Mesendoderm (in vitro differentiated cells): ENCODE data around the gene BARHL2.

Experiments used
- DNase-seq: peaks from one replicate; pipeline ENCODE4 v3.0.0; 2013
- H2AK5ac ChIP-seq: 2 replicates; pipeline ENCODE4 v1.6.1; 2013; ENCODE audit warnings: low read length, inconsistent platforms
- H2BK120ac ChIP-seq: 2 replicates; pipeline ENCODE4 v1.6.1; 2013; ENCODE audit warnings: low read depth, mild to moderate bottlenecking, low read length, moderate library complexity, mixed read lengths
- H2BK15ac ChIP-seq: replicated peaks from 2 replicates; pipeline ENCODE4 v1.6.1; 2013; ENCODE audit warnings: low read depth, mild to moderate bottlenecking, moderate library complexity
- H2BK5ac ChIP-seq: 2 replicates; pipeline ENCODE4 v1.6.1; 2013; ENCODE audit warnings: low read length, inconsistent platforms
- H3K18ac ChIP-seq: 2 replicates; pipeline ENCODE4 v1.6.1; 2013; ENCODE audit warnings: mild to moderate bottlenecking, low read length, mixed read lengths
- H3K23ac ChIP-seq: one replicate; pipeline ENCODE4 v1.6.1; 2013; ENCODE audit warnings: low read length
- H3K27ac ChIP-seq: 2 replicates; pipeline ENCODE4 v1.5.1; 2013; ENCODE audit warnings: low read depth, mild to moderate bottlenecking, inconsistent platforms, low read length, moderate library complexity
- H3K27me3 ChIP-seq: 2 replicates; pipeline ENCODE4 v1.6.1; 2013; ENCODE audit warnings: low read length, control low read depth, mild to moderate bottlenecking, inconsistent platforms; ENCODE audit not compliant: insufficient read depth, poor library complexity
- H3K36me3 ChIP-seq: 2 replicates; pipeline ENCODE4 v1.6.1; 2013; ENCODE audit warnings: low read length, inconsistent platforms; ENCODE audit not compliant: control insufficient read depth, insufficient read depth
- H3K4ac ChIP-seq: one replicate; pipeline ENCODE4 v1.6.1; 2013; ENCODE audit warnings: low read depth, mild to moderate bottlenecking, low read length, moderate library complexity
- H3K4me1 ChIP-seq: 2 replicates; pipeline ENCODE4 v1.6.1; 2013; ENCODE audit warnings: low read depth, low read length, inconsistent platforms; ENCODE audit not compliant: control insufficient read depth
- H3K4me2 ChIP-seq: 2 replicates; pipeline ENCODE4 v1.6.1; 2013; ENCODE audit warnings: low read length
- H3K4me3 ChIP-seq: 2 replicates; pipeline ENCODE4 v1.5.1; 2013; ENCODE audit warnings: mild to moderate bottlenecking, low read length
- H3K56ac ChIP-seq: one replicate; pipeline ENCODE4 v1.6.1; 2013; ENCODE audit warnings: low read length
- H3K79me1 ChIP-seq: 2 replicates; pipeline ENCODE4 v1.6.1; 2013; ENCODE audit warnings: low read length, inconsistent platforms
- H3K79me2 ChIP-seq: 2 replicates; pipeline ENCODE4 v1.6.1; 2013; ENCODE audit warnings: mild to moderate bottlenecking, low read length; ENCODE audit not compliant: control insufficient read depth, insufficient read depth
- H3K9ac ChIP-seq: 2 replicates; pipeline ENCODE4 v1.6.1; 2013; ENCODE audit warnings: low read length, inconsistent platforms
- H4K5ac ChIP-seq: one replicate; pipeline ENCODE4 v1.6.1; 2013; ENCODE audit warnings: low read length
- H4K8ac ChIP-seq: one replicate; pipeline ENCODE4 v1.6.1; 2013; ENCODE audit warnings: low read depth, mild to moderate bottlenecking, control low read depth, low read length, moderate library complexity
- WGBS: extraction: QIAGEN DNeasy Blood & Tissue Kit; methylation state at CpG from one replicate; pipeline ENCODE4 v1.1.7; 2013; ENCODE audit warnings: low lambda C conversion rate, missing lambda C conversion rate; ENCODE audit not compliant: insufficient coverage; ENCODE audit errors: extremely low coverage; 5-methylcytosine and 5-hydroxymethylcytosine counted together

The BARHL2 gene

DNA sequence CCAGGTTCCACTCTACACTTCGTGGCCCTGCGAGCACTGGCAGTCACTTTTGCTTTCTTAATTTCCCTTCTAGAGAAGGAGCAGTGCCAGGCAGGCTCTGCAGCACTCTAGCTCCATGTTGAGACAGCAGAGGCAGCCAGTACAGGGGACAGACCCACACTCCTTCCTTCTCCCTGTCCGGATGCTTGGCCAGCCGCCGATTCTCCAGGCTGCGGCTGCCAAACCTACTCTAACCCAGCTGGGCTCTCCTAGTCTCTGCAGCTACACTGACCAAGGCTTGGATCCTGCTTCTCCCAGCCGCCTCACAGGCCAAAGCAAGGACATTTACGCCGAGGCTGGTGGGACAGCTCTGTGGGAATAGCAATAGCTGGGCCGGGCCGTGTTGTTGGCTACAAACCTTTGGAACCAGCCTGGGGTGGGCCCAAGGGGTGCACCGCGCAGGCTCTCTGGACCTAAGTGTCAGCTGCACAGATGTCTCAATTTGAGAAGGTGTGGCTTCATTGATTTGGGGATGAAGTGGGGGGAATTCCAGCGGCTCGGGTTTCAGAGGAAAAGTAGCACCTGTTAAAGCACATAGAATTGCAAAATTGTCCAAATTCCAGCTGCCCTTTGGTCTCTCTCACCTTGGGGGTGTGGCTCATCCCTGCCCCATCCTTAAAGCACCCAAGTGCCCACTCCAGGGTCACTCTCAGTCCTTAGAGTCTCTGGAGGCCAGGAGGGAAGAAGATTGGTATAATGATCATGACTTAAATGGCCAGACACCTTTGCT lies 3.2 kb downstream of the BARHL2 start:
- no peak overlapping the region for H3K56ac ChIP-seq
- no peak overlapping the region for H2BK5ac ChIP-seq
- H3K27me3 ChIP-seq, result peaks cover 84% of the 10 kb centered on the region
- H3K18ac ChIP-seq, result no peak overlapping the region
- no peak overlapping the region for H3K4ac ChIP-seq
- no peaks in the 10 kb centered on the region for H3K79me1 ChIP-seq
- H2BK120ac ChIP-seq, result no peak overlapping the region
- H3K79me2 ChIP-seq, result no peaks in the 10 kb centered on the region
- no CpG with 5 or more reads among the region's 15 CpGs for WGBS
- no peak overlapping the region for H4K5ac ChIP-seq
- H3K27ac ChIP-seq, result no peak overlapping the region
- no peak for DNase-seq
- no peak overlapping the region for H3K4me2 ChIP-seq
- no peaks in the 10 kb centered on the region for H3K4me1 ChIP-seq
- H2AK5ac ChIP-seq, result no peak overlapping the region
- H3K23ac ChIP-seq, result no peak overlapping the region
- H3K4me3 ChIP-seq, result no peak overlapping the region
- no peaks in the 10 kb centered on the region for H3K36me3 ChIP-seq
- H4K8ac ChIP-seq, result no peak overlapping the region
- no peak overlapping the region for H3K9ac ChIP-seq
- H2BK15ac ChIP-seq, result no peak overlapping the region

DNA sequence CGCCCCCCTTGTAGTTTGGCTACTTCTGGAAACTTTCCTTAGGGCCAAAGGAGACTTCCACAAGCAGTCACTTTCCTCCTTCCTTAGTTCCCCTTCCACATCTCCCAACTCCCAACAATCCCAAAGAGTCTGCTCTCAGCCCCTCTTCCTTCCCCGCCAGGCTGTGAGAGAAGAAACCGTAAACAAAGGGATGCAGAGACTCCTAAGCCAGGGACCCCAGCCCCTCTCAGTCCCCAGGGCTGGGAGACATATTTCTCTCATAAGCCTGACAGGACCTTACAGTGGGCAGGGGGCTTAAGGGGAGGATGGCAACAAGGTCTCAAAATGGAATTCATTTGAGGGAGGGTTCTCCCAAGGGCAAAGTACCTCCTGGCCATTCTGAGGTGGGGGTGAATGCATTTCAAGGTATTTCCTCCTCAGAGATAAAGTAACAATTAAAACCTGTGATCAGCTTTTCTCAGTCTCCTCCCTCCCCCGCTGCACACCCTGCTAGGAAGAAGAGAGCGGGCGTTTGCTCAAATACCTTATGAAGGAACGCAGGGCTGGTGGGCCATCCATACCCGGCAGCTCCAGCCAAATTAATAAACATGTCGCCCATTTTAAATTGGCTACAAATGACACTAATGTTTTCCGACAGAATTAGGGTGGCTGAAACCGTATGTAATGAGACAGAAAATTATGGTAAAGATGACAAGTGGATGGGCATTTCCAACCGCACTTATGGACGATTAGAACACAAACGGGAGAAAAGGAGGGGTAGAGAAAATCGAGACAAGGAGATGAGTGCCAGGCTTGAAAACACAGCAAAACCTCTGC lies 4.0 kb downstream of the BARHL2 start:
- Histone ChIP-seq H3K79me1 (no peaks in the 10 kb centered on the region), H2BK15ac (no peak overlapping the region), H3K36me3 (no peaks in the 10 kb centered on the region), H3K56ac (no peak overlapping the region), H4K5ac (no peak overlapping the region), H3K27me3 (peaks cover 85% of the 10 kb centered on the region), H3K4me3 (no peak overlapping the region), H3K4ac (no peak overlapping the region), H2AK5ac (no peak overlapping the region), H4K8ac (no peak overlapping the region), H2BK120ac (no peak overlapping the region), H2BK5ac (no peak overlapping the region), H3K79me2 (no peaks in the 10 kb centered on the region), H3K4me2 (no peak overlapping the region), H3K18ac (no peak overlapping the region), H3K27ac (no peak overlapping the region), H3K9ac (no peak overlapping the region), H3K23ac (no peak overlapping the region), H3K4me1 (no peaks in the 10 kb centered on the region)
- no peak for DNase-seq
- WGBS, result no CpG with 5 or more reads among the region's 15 CpGs

GRCh38 chr1:90712153-90712856 lies 4.8 kb downstream of the BARHL2 start:
- H3K23ac ChIP-seq, result no peak overlapping the region
- H3K4ac ChIP-seq, result no peak overlapping the region
- no peak overlapping the region for H3K4me3 ChIP-seq
- H3K36me3 ChIP-seq, result no peaks in the 10 kb centered on the region
- H3K9ac ChIP-seq, result no peak overlapping the region
- WGBS, result no CpG with 5 or more reads among the region's 21 CpGs
- H4K5ac ChIP-seq, result no peak overlapping the region
- no peaks in the 10 kb centered on the region for H3K79me1 ChIP-seq
- H3K27me3 ChIP-seq, result peaks cover 86% of the 10 kb centered on the region
- H4K8ac ChIP-seq, result no peak overlapping the region
- no peak for DNase-seq
- H2BK5ac ChIP-seq, result no peak overlapping the region
- no peaks in the 10 kb centered on the region for H3K4me1 ChIP-seq
- H2BK15ac ChIP-seq, result no peak overlapping the region
- H3K27ac ChIP-seq, result no peak overlapping the region
- H3K18ac ChIP-seq, result no peak overlapping the region
- no peaks in the 10 kb centered on the region for H3K79me2 ChIP-seq
- no peak overlapping the region for H3K4me2 ChIP-seq
- H2BK120ac ChIP-seq, result no peak overlapping the region
- H2AK5ac ChIP-seq, result no peak overlapping the region
- H3K56ac ChIP-seq, result no peak overlapping the region

- Histone ChIP-seq H3K4me3 (no peak overlapping the region), H3K36me3 (no peaks in the 10 kb centered on the region), H4K8ac (no peak overlapping the region), H3K9ac (no peak overlapping the region), H3K27me3 (peaks cover 81% of the 10 kb centered on the region), H3K4me1 (no peaks in the 10 kb centered on the region), H2BK15ac (no peak overlapping the region), H2BK120ac (no peak overlapping the region), H3K27ac (no peak overlapping the region), H3K23ac (no peak overlapping the region), H2AK5ac (no peak overlapping the region), H3K79me2 (no peaks in the 10 kb centered on the region), H3K18ac (no peak overlapping the region), H3K79me1 (no peaks in the 10 kb centered on the region), H2BK5ac (no peak overlapping the region), H3K4ac (no peak overlapping the region), H3K4me2 (no peak overlapping the region), H4K5ac (no peak overlapping the region), H3K56ac (no peak overlapping the region)
- WGBS, result no CpG with 5 or more reads among the region's 5 CpGs
- no peak for DNase-seq
Measured at GRCh38 chr1:90711696-90712095, 5.4 kb downstream of the BARHL2 start.

GRCh38 chr1:90710579-90711536 lies 6.2 kb downstream of the BARHL2 start:
- Histone ChIP-seq H3K18ac (no peak overlapping the region), H3K4me2 (no peak overlapping the region), H3K4ac (no peak overlapping the region), H3K4me1 (no peaks in the 10 kb centered on the region), H3K36me3 (no peaks in the 10 kb centered on the region), H3K27ac (no peak overlapping the region), H3K9ac (no peak overlapping the region), H3K79me2 (no peaks in the 10 kb centered on the region), H2BK120ac (no peak overlapping the region), H3K23ac (no peak overlapping the region), H4K5ac (no peak overlapping the region), H3K56ac (no peak overlapping the region), H2AK5ac (no peak overlapping the region), H3K79me1 (no peaks in the 10 kb centered on the region), H3K4me3 (no peak overlapping the region), H2BK5ac (no peak overlapping the region), H3K27me3 (peaks cover 79% of the 10 kb centered on the region), H4K8ac (no peak overlapping the region), H2BK15ac (no peak overlapping the region)
- peak; percentile 71 for DNase-seq
- no CpG with 5 or more reads among the region's 41 CpGs for WGBS
